ENCODE data around the gene COL12A1. TPM values are rescaled to one million over a fixed set of nuclear protein-coding genes. Genes with fewer than 3 reads are reported as not detected.

COL12A1 gene
- total and polyA plus RNA-seq, 10 of the 15 experiments (the other 5 are each of a cell fraction or from before 2014, with no cell fraction given), result under 0.01 to 0.69 (median 0.11) TPM; not detected in 6

DNA sequence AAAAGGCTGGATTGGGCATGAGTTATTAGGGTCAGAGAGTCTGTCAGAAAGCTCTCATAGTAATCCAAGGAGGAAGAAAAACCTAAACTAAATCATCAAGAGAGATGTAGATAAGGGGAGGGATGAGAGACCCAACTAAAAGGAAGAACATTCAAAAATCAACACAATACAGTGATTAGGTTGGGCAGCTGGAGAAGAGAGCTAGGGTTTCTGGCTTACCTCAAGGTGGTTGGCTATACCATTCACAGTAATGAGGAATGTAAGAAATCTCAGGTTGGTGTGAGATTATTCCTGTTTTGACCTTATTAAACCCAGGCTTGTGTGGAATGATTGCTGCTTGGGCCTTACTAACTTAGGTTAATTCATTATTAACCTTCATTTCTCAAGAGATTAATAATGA lies 44.0 kb upstream of the COL12A1 start:
- no peak for TF ChIP-seq SMAD1 (IDR thresholded peaks at IDR 0.05; ENCODE audit: low read depth, partially characterized antibody)
- no peak for TF ChIP-seq MEF2A (IDR thresholded peaks at IDR 0.05; ENCODE audit: insufficient read depth, low read depth, low read length)
- TF ChIP-seq SMARCA5 (IDR thresholded peaks at IDR 0.05), result no peak
- TF ChIP-seq TCF7 (IDR thresholded peaks at IDR 0.05; ENCODE audit: borderline replicate concordance), result no peak
- no peak for TF ChIP-seq YBX1 (IDR thresholded peaks at IDR 0.05)
- TF ChIP-seq, protein P1, sequence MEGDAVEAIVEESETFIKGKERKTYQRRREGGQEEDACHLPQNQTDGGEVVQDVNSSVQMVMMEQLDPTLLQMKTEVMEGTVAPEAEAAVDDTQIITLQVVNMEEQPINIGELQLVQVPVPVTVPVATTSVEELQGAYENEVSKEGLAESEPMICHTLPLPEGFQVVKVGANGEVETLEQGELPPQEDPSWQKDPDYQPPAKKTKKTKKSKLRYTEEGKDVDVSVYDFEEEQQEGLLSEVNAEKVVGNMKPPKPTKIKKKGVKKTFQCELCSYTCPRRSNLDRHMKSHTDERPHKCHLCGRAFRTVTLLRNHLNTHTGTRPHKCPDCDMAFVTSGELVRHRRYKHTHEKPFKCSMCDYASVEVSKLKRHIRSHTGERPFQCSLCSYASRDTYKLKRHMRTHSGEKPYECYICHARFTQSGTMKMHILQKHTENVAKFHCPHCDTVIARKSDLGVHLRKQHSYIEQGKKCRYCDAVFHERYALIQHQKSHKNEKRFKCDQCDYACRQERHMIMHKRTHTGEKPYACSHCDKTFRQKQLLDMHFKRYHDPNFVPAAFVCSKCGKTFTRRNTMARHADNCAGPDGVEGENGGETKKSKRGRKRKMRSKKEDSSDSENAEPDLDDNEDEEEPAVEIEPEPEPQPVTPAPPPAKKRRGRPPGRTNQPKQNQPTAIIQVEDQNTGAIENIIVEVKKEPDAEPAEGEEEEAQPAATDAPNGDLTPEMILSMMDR (IDR thresholded peaks at IDR 0.05 in 2 of 3, conservative IDR thresholded peaks at IDR 0.05 in 1 of 3; ENCODE audit: control insufficient read depth in 2 of 3, extremely low read depth in 1 of 3, insufficient read depth in 1 of 3, low read depth in 3 of 3, low read length in 3 of 3), result no peak
- TF ChIP-seq, protein P2, sequence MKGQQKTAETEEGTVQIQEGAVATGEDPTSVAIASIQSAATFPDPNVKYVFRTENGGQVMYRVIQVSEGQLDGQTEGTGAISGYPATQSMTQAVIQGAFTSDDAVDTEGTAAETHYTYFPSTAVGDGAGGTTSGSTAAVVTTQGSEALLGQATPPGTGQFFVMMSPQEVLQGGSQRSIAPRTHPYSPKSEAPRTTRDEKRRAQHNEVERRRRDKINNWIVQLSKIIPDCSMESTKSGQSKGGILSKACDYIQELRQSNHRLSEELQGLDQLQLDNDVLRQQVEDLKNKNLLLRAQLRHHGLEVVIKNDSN (IDR thresholded peaks at IDR 0.05; ENCODE audit: borderline replicate concordance, extremely low read length, insufficient read depth, low read depth, low read length), result no peak
- TF ChIP-seq, protein P3, sequence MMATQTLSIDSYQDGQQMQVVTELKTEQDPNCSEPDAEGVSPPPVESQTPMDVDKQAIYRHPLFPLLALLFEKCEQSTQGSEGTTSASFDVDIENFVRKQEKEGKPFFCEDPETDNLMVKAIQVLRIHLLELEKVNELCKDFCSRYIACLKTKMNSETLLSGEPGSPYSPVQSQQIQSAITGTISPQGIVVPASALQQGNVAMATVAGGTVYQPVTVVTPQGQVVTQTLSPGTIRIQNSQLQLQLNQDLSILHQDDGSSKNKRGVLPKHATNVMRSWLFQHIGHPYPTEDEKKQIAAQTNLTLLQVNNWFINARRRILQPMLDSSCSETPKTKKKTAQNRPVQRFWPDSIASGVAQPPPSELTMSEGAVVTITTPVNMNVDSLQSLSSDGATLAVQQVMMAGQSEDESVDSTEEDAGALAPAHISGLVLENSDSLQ (IDR thresholded peaks at IDR 0.05), result no peak
- TF ChIP-seq, protein P4, sequence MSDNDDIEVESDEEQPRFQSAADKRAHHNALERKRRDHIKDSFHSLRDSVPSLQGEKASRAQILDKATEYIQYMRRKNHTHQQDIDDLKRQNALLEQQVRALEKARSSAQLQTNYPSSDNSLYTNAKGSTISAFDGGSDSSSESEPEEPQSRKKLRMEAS (IDR thresholded peaks at IDR 0.05; ENCODE audit: low read depth, low read length), result no peak
- TF ChIP-seq MTA2 (IDR thresholded peaks at IDR 0.05; ENCODE audit: low read depth), result no peak
- TF ChIP-seq FOXM1 (IDR thresholded peaks at IDR 0.05; ENCODE audit: low read depth, low read length), result no peak
- no peak for TF ChIP-seq WRNIP1 (IDR thresholded peaks at IDR 0.05; ENCODE audit: borderline replicate concordance, low read depth, low read length)
- Histone ChIP-seq H3K4me3 (no peak overlapping the region), H3K9ac (ENCODE audit: control insufficient read depth, insufficient read depth, low read length) (no peak overlapping the region), H3K27ac (ENCODE audit: control insufficient read depth, insufficient read depth) (no peak overlapping the region), H3K36me3 (ENCODE audit: control insufficient read depth in 2 of 2, insufficient read depth in 2 of 2, low read length in 1 of 2) (peaks cover 2 to 3% of the 10 kb centered on the region in 2 experiments; a peak in 2 of 4 replicates), H2AFZ (ENCODE audit: control insufficient read depth, low read depth, low read length) (no peak overlapping the region), H3K9me3 (replicated peaks; ENCODE audit: control insufficient read depth, insufficient read depth, low read length) (no peaks in the 10 kb centered on the region), H3K4me1 (ENCODE audit: control insufficient read depth, insufficient read depth, low read length) (no peaks in the 10 kb centered on the region), H4K20me1 (ENCODE audit: control insufficient read depth, insufficient read depth) (no peaks in the 10 kb centered on the region), H3K79me2 (ENCODE audit: control insufficient read depth, insufficient read depth, low read length) (no peaks in the 10 kb centered on the region), H3K4me2 (ENCODE audit: control insufficient read depth, insufficient read depth) (no peak overlapping the region), H3K27me3 (replicated peaks in 1 of 2; ENCODE audit: control insufficient read depth in 2 of 2, insufficient read depth in 2 of 2, low read length in 1 of 2) (no peaks in the 10 kb centered on the region)
- in situ Hi-C loops (cut with MboI) (loop anchor here (25.0 kb wide), 1 partner anchor 1813 kb away; no protein-coding TSS in a partner anchor), intact Hi-C loops (cut with micrococcal nuclease; ENCODE audit: unreplicated experiment) (no loop called here)
- ATAC-seq (no peak), FAIRE-seq (no peak), DNase-seq (ENCODE audit: low read depth, low spot score) (no peak)
- ChIA-PET RAD21 (ENCODE audit: unreplicated experiment) (interaction anchor here (0.9 kb wide), 1 partner anchor 18 kb away, joined by 5 read pairs; no protein-coding TSS in a partner anchor), CTCF (interaction anchor here (1.2 kb wide), 1 partner anchor 16 kb away, joined by 3 read pairs; no protein-coding TSS in a partner anchor), SMC1A (ENCODE audit: uncharacterized antibody, unreplicated experiment) (no interaction called here), POLR2A (no interaction called here)
- no TSS peak for BruUV-seq (replicated peaks)
